Neural cell (in vitro differentiated cells): ENCODE results near the gene GABRG3.

Source experiments
- CTCF ChIP-seq: fragments of 450-650 bp; IDR thresholded peaks from 2 replicates; pipeline ENCODE4 v1.5.1; 2014; ENCODE audit warnings: antibody characterized with exemption, mild to moderate bottlenecking, moderate library complexity; ENCODE audit not compliant: poor library complexity, severe bottlenecking
- EP300 ChIP-seq: fragments of 450-650 bp; conservative IDR thresholded peaks from 2 replicates; pipeline ENCODE4 v1.6.1; 2014; ENCODE audit warnings: antibody characterized with exemption, mild to moderate bottlenecking, moderate library complexity; ENCODE audit not compliant: poor library complexity, severe bottlenecking
- EZH2 ChIP-seq: fragments of 200-600, 300-800 bp; shearing (Covaris generic), sonication (generic); IDR thresholded peaks from 2 replicates; pipeline ENCODE4 v1.6.1; 2014; ENCODE audit warnings: antibody characterized with exemption, low read length, borderline replicate concordance, mild to moderate bottlenecking; ENCODE audit not compliant: insufficient read depth, poor library complexity, severe bottlenecking
- MXI1 ChIP-seq: fragments of 450-650 bp; conservative IDR thresholded peaks from 2 replicates; pipeline ENCODE4 v1.6.1; 2014; ENCODE audit warnings: antibody characterized with exemption, mild to moderate bottlenecking; ENCODE audit not compliant: poor library complexity, severe bottlenecking
- POLR2AphosphoS5 ChIP-seq: IDR thresholded peaks from 2 replicates; pipeline ENCODE4 v1.6.1; 2012
- SMC3 ChIP-seq: fragments of 450-650 bp; conservative IDR thresholded peaks from 2 replicates; pipeline ENCODE4 v1.6.1; 2014; ENCODE audit warnings: antibody characterized with exemption, mild to moderate bottlenecking, moderate library complexity; ENCODE audit not compliant: poor library complexity

GRCh38 chr15:27091270-27091940 lies 120.4 kb downstream of the GABRG3 start:
- TF ChIP-seq CTCF (no peak), SMC3 (no peak), POLR2AphosphoS5 (no peak), EZH2 (no peak), EP300 (no peak), MXI1 (no peak)
